H9 (cell line): ENCODE results near the gene COQ8B. TPM values are rescaled to one million over a fixed set of nuclear protein-coding genes. Genes with fewer than 3 reads are reported as not detected.
A peak's percentile ranks its signal among the peaks of the same experiment; 100 is the strongest.

Experiments used
- DNase-seq: peaks from one replicate; pipeline ENCODE4 v3.0.0-alpha.2; 2017
- H2AFZ ChIP-seq: one replicate; pipeline ENCODE4 v1.6.1; 2013; ENCODE audit warnings: mild to moderate bottlenecking, low read length, control low read depth, moderate library complexity
- H2AK5ac ChIP-seq: 2 replicates; pipeline ENCODE4 v1.6.1; 2013; ENCODE audit warnings: low read length, control low read depth, mixed read lengths; ENCODE audit not compliant: insufficient read length
- H2BK120ac ChIP-seq: one replicate; pipeline ENCODE4 v1.6.1; 2013; ENCODE audit warnings: low read depth, mild to moderate bottlenecking, low read length, control low read depth, inconsistent platforms; ENCODE audit not compliant: poor library complexity, severe bottlenecking
- H2BK12ac ChIP-seq: 2 replicates; pipeline ENCODE4 v1.6.1; 2013; ENCODE audit warnings: low read length, control low read depth, mixed read lengths, low read depth; ENCODE audit not compliant: insufficient read length
- H2BK15ac ChIP-seq: 2 replicates; pipeline ENCODE4 v1.6.1; 2013; ENCODE audit warnings: low read depth, low read length, control low read depth
- H2BK20ac ChIP-seq: one replicate; pipeline ENCODE4 v1.6.1; 2013; ENCODE audit warnings: low read depth, mild to moderate bottlenecking, low read length, control low read depth, inconsistent platforms; ENCODE audit not compliant: poor library complexity, severe bottlenecking
- H2BK5ac ChIP-seq: 2 replicates; pipeline ENCODE4 v1.6.1; 2013; ENCODE audit warnings: low read length, control low read depth, mixed read lengths; ENCODE audit not compliant: insufficient read length
- H3K14ac ChIP-seq: 2 replicates; pipeline ENCODE4 v1.6.1; 2013; ENCODE audit warnings: low read length, control low read depth; ENCODE audit not compliant: insufficient read depth
- H3K18ac ChIP-seq: 2 replicates; pipeline ENCODE4 v1.6.1; 2013; ENCODE audit warnings: low read depth, mild to moderate bottlenecking, mixed read lengths, low read length, control low read depth; ENCODE audit not compliant: insufficient read length
- H3K23ac ChIP-seq: 2 replicates; pipeline ENCODE4 v1.6.1; 2013; ENCODE audit warnings: low read length, control low read depth, mixed read lengths, low read depth; ENCODE audit not compliant: insufficient read length
- H3K23me2 ChIP-seq: 2 replicates; pipeline ENCODE4 v1.6.1; 2013; ENCODE audit warnings: low read depth, mild to moderate bottlenecking, mixed read lengths, low read length, control low read depth; ENCODE audit not compliant: insufficient read length, poor library complexity, severe bottlenecking
- H3K27ac ChIP-seq: 2 replicates; pipeline ENCODE4 v1.5.1; 2013; ENCODE audit warnings: low read length, control low read depth, mixed read lengths, low read depth; ENCODE audit not compliant: insufficient read length
- H3K27me3 ChIP-seq: 2 replicates; pipeline ENCODE4 v1.6.1; 2013; ENCODE audit warnings: low read length, control low read depth, inconsistent platforms; ENCODE audit not compliant: insufficient read depth
- H3K4ac ChIP-seq: 2 replicates; pipeline ENCODE4 v1.6.1; 2013; ENCODE audit warnings: low read depth, mild to moderate bottlenecking, control low read depth, inconsistent platforms, low read length, moderate library complexity
- H3K4me1 ChIP-seq: 2 replicates; pipeline ENCODE4 v1.6.1; 2013; ENCODE audit warnings: low read length, control low read depth, inconsistent platforms; ENCODE audit not compliant: insufficient read depth
- H3K4me2 ChIP-seq: 2 replicates; pipeline ENCODE4 v1.6.1; 2013; ENCODE audit warnings: low read length, control low read depth, mixed read lengths; ENCODE audit not compliant: insufficient read length, insufficient read depth
- H3K56ac ChIP-seq: 2 replicates; pipeline ENCODE4 v1.6.1; 2013; ENCODE audit warnings: low read depth, mild to moderate bottlenecking, mixed read lengths, low read length, control low read depth; ENCODE audit not compliant: insufficient read length
- H3K79me1 ChIP-seq: 2 replicates; pipeline ENCODE4 v1.6.1; 2013; ENCODE audit warnings: low read depth, mild to moderate bottlenecking, moderate library complexity, low read length, control low read depth, inconsistent platforms; ENCODE audit not compliant: insufficient read depth, poor library complexity, severe bottlenecking
- H3K79me2 ChIP-seq: 2 replicates; pipeline ENCODE4 v1.6.1; 2013; ENCODE audit warnings: low read length, control low read depth, inconsistent platforms; ENCODE audit not compliant: insufficient read depth
- H3K9ac ChIP-seq: 2 replicates; pipeline ENCODE4 v1.6.1; 2013; ENCODE audit warnings: low read length, control low read depth, mixed read lengths; ENCODE audit not compliant: insufficient read length; ENCODE audit errors: extremely low read depth
- H3K9me3 ChIP-seq: one replicate; pipeline ENCODE4 v1.6.1; 2013; ENCODE audit warnings: low read depth, low read length, inconsistent platforms; ENCODE audit not compliant: control insufficient read depth
- H3T11ph ChIP-seq: one replicate; pipeline ENCODE4 v1.6.1; 2013; ENCODE audit warnings: mild to moderate bottlenecking, low read length, control low read depth, inconsistent platforms
- H4K20me1 ChIP-seq: one replicate; pipeline ENCODE4 v1.6.1; 2013; ENCODE audit not compliant: control insufficient read depth, insufficient read length, insufficient read depth
- H4K5ac ChIP-seq: 2 replicates; pipeline ENCODE4 v1.6.1; 2013; ENCODE audit warnings: low read depth, mild to moderate bottlenecking, mixed read lengths, low read length, control low read depth; ENCODE audit not compliant: insufficient read length
- H4K8ac ChIP-seq: replicated peaks from 2 replicates; pipeline ENCODE4 v1.6.1; 2013; ENCODE audit warnings: low read length, control low read depth, mixed read lengths, low read depth; ENCODE audit not compliant: insufficient read length
- H4K91ac ChIP-seq: 2 replicates; pipeline ENCODE4 v1.6.1; 2013; ENCODE audit warnings: low read depth, mild to moderate bottlenecking, moderate library complexity, mixed read lengths, low read length, control low read depth; ENCODE audit not compliant: insufficient read length
- H3K27ac Mint-ChIP-seq, 3 experiments: 2 replicates in 2 of 3; 3 replicates in 1 of 3; pipeline ENCODE4 v1.8.0; 2020 to 2021; ENCODE audit warnings: mixed read lengths in 3 of 3, mild to moderate bottlenecking in 1 of 3, moderate library complexity in 1 of 3
- H3K27me3 Mint-ChIP-seq: 2 replicates; pipeline ENCODE4 v1.8.0; 2021; ENCODE audit warnings: low read depth, mild to moderate bottlenecking, moderate library complexity, mixed read lengths
- H3K36me3 Mint-ChIP-seq, 3 experiments: 2 replicates in 2 of 3; 3 replicates in 1 of 3; pipeline ENCODE4 v1.8.0; 2020 to 2021; ENCODE audit warnings: low read depth in 3 of 3, mixed read lengths in 3 of 3; ENCODE audit not compliant: insufficient read depth in 1 of 3
- H3K4me1 Mint-ChIP-seq, 2 experiments: 2 replicates each; pipeline ENCODE4 v1.8.0; 2020; ENCODE audit warnings: mixed read lengths in 2 of 2
- H3K4me3 Mint-ChIP-seq, 2 experiments: 2 replicates in 1 of 2; 3 replicates in 1 of 2; pipeline ENCODE4 v1.8.0; 2020 to 2021; ENCODE audit warnings: mild to moderate bottlenecking in 2 of 2, mixed read lengths in 2 of 2, moderate library complexity in 1 of 2
- H3K9me3 Mint-ChIP-seq, 2 experiments: 2 replicates in 1 of 2; 3 replicates in 1 of 2; pipeline ENCODE4 v1.8.0; 2020; ENCODE audit warnings: mild to moderate bottlenecking in 2 of 2, mixed read lengths in 2 of 2, moderate library complexity in 1 of 2
- WGBS: extraction: QIAGEN DNeasy Blood & Tissue Kit; methylation state at CpG from one replicate; pipeline ENCODE4 v1.1.7; 2013; ENCODE audit warnings: missing lambda C conversion rate, low lambda C conversion rate, mixed read lengths; ENCODE audit not compliant: insufficient read length; ENCODE audit errors: extremely low coverage; 5-methylcytosine and 5-hydroxymethylcytosine counted together
- total RNA-seq: library from RNA; stranded (reverse); gene quantifications from 2 replicates; pipeline ENCODE4 v1.2.1, GENCODE V29; 2021
- TF ChIP-seq, protein P1 (sequence below): fragments of 200-600 bp; sonication (generic); conservative IDR thresholded peaks from 3 replicates; pipeline ENCODE4 v1.8.0; 2021; ENCODE audit warnings: antibody characterized with exemption, mild to moderate bottlenecking

COQ8B gene
- total RNA-seq, 1 experiment from 2014 or later, result 40.5 TPM

- H3K23me2 ChIP-seq, result no peaks in the 10 kb centered on the region
- H3K56ac ChIP-seq, result no peak overlapping the region
- no peak overlapping the region for H2BK5ac ChIP-seq
- no CpG with 5 or more reads among the region's 18 CpGs for WGBS
- H3K27ac Mint-ChIP-seq, result peak overlapping the region; percentile 46 to 72 (median 62); a peak in 4 of 7 replicates
- no peak overlapping the region for H3T11ph ChIP-seq
- peak; percentile 82 for DNase-seq
- H3K18ac ChIP-seq, result no peak overlapping the region
- no peak overlapping the region for H3K4me2 ChIP-seq
- no peak overlapping the region for H3K27ac ChIP-seq
- no peaks in the 10 kb centered on the region for H3K79me2 ChIP-seq
- H2BK12ac ChIP-seq, result no peak overlapping the region
- no peaks in the 10 kb centered on the region for H4K20me1 ChIP-seq
- H2BK15ac ChIP-seq, result no peak overlapping the region
- H3K14ac ChIP-seq, result no peak overlapping the region
- H2AK5ac ChIP-seq, result no peak overlapping the region
- no peak overlapping the region for H2BK20ac ChIP-seq
- no peak overlapping the region for H2BK120ac ChIP-seq
- peaks cover 5 to 13% of the 10 kb centered on the region in 2 experiments; a peak in 3 of 4 replicates for H3K4me1 Mint-ChIP-seq
- no peaks in the 10 kb centered on the region for H3K27me3 ChIP-seq
- H3K4ac ChIP-seq, result no peak overlapping the region
- no peak overlapping the region for H3K23ac ChIP-seq
- H3K36me3 Mint-ChIP-seq, result peaks cover 29 to 57% (median 49%) of the 10 kb centered on the region in 3 experiments
- H3K79me1 ChIP-seq, result no peaks in the 10 kb centered on the region
- TF ChIP-seq, protein P1, sequence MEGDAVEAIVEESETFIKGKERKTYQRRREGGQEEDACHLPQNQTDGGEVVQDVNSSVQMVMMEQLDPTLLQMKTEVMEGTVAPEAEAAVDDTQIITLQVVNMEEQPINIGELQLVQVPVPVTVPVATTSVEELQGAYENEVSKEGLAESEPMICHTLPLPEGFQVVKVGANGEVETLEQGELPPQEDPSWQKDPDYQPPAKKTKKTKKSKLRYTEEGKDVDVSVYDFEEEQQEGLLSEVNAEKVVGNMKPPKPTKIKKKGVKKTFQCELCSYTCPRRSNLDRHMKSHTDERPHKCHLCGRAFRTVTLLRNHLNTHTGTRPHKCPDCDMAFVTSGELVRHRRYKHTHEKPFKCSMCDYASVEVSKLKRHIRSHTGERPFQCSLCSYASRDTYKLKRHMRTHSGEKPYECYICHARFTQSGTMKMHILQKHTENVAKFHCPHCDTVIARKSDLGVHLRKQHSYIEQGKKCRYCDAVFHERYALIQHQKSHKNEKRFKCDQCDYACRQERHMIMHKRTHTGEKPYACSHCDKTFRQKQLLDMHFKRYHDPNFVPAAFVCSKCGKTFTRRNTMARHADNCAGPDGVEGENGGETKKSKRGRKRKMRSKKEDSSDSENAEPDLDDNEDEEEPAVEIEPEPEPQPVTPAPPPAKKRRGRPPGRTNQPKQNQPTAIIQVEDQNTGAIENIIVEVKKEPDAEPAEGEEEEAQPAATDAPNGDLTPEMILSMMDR, result peak; percentile 71
- no peak overlapping the region for H3K9ac ChIP-seq
- no peak overlapping the region for H4K8ac ChIP-seq
- no peak overlapping the region for H3K4me3 Mint-ChIP-seq
- no peak overlapping the region for H4K91ac ChIP-seq
- no peak overlapping the region for H4K5ac ChIP-seq
- no peaks in the 10 kb centered on the region for H3K9me3 Mint-ChIP-seq
- no peaks in the 10 kb centered on the region for H3K4me1 ChIP-seq
- H3K9me3 ChIP-seq, result no peaks in the 10 kb centered on the region
- no peaks in the 10 kb centered on the region; the same call in 1 of the 2 replicates for H3K27me3 Mint-ChIP-seq
- no peak overlapping the region for H2AFZ ChIP-seq
These were observed 14.2 kb downstream of the COQ8B start for GRCh38 chr19:40702337-40703012.
